WTC11 (cell line): ENCODE measurements around the gene FAM227B.

Experiments used
- ELF4 ChIP-seq: sonication (generic); formaldehyde crosslinking; IDR thresholded peaks from 2 replicates; pipeline ENCODE4 v1.8.1; 2022; ENCODE audit warnings: low read depth, mild to moderate bottlenecking, moderate library complexity, missing genetic modification reagents
- ESRRA ChIP-seq: sonication (generic); formaldehyde crosslinking; IDR thresholded peaks from 2 replicates; pipeline ENCODE4 v1.8.1; 2022; ENCODE audit warnings: mild to moderate bottlenecking, missing genetic modification reagents, borderline replicate concordance
- NFE2L1 ChIP-seq: sonication (generic); formaldehyde crosslinking; IDR thresholded peaks from 2 replicates; pipeline ENCODE4 v1.8.1; 2023; ENCODE audit warnings: missing genetic modification reagents
- NR1H2 ChIP-seq: sonication (generic); formaldehyde crosslinking; IDR thresholded peaks from 2 replicates; pipeline ENCODE4 v1.9.0; 2021; ENCODE audit warnings: mild to moderate bottlenecking, moderate library complexity, missing genetic modification reagents
- NR3C1 ChIP-seq: sonication (generic); formaldehyde crosslinking; conservative IDR thresholded peaks from 2 replicates; pipeline ENCODE4 v1.8.1; 2023; ENCODE audit warnings: low read depth, mild to moderate bottlenecking, missing genetic modification reagents
- SMAD3 ChIP-seq: sonication (generic); formaldehyde crosslinking; IDR thresholded peaks from 2 replicates; pipeline ENCODE4 v1.8.0; 2022; ENCODE audit warnings: missing genetic modification reagents, mild to moderate bottlenecking, borderline replicate concordance
- TCF7 ChIP-seq: sonication (generic); formaldehyde crosslinking; IDR thresholded peaks from 2 replicates; pipeline ENCODE4 v1.8.0; 2022; ENCODE audit warnings: mild to moderate bottlenecking, low read depth, missing genetic modification reagents, moderate library complexity
- TEAD1 ChIP-seq: sonication (generic); formaldehyde crosslinking; IDR thresholded peaks from 2 replicates; pipeline ENCODE4 v1.8.0; 2022; ENCODE audit warnings: mild to moderate bottlenecking, missing genetic modification reagents
- ZNF121 ChIP-seq: sonication (generic); formaldehyde crosslinking; IDR thresholded peaks from 2 replicates; pipeline ENCODE4 v1.8.0; 2023; ENCODE audit warnings: missing genetic modification reagents
- ZNF138 ChIP-seq: sonication (generic); formaldehyde crosslinking; conservative IDR thresholded peaks from 2 replicates; pipeline ENCODE4 v1.8.1; 2022; ENCODE audit warnings: mild to moderate bottlenecking, moderate library complexity, missing genetic modification reagents
- ZNF317 ChIP-seq: sonication (generic); formaldehyde crosslinking; IDR thresholded peaks from 2 replicates; pipeline ENCODE4 v1.8.1; 2023; ENCODE audit warnings: low read depth, mild to moderate bottlenecking, moderate library complexity, missing genetic modification reagents, borderline replicate concordance
- TF ChIP-seq, protein P1 (sequence below): sonication (generic); formaldehyde crosslinking; IDR thresholded peaks from 2 replicates; pipeline ENCODE4 v1.8.0; 2022; ENCODE audit warnings: mild to moderate bottlenecking, missing genetic modification reagents
- TF ChIP-seq, protein P2 (sequence below): fragments of 200-600 bp; IDR thresholded peaks from 2 replicates; pipeline ENCODE4 v1.8.0; 2022; ENCODE audit warnings: antibody characterized with exemption
- TF ChIP-seq, protein P3 (sequence below): sonication (generic); formaldehyde crosslinking; conservative IDR thresholded peaks from 2 replicates; pipeline ENCODE4 v1.8.1; 2022; ENCODE audit warnings: mild to moderate bottlenecking, missing genetic modification reagents

DNA sequence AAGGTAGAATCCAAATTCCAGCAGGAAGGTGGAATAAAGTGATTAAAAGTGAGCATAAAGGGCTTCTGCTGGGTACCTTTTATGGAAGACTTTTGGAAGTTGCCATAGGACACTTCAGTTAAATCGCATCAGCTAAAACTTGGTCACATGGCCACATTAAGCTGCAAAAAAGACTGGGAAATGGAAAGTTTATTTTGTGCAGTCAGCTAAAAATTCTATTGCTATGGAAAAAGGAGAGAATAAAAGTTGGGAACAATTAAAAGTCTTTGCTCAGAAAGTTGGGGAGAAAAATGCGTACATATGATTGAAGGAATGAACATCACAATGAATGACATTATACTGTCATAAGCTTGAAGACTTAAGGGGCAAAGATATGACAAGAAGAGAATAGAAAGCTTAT, 148.3 kb downstream of the FAM227B start:
- TF ChIP-seq, protein P1, sequence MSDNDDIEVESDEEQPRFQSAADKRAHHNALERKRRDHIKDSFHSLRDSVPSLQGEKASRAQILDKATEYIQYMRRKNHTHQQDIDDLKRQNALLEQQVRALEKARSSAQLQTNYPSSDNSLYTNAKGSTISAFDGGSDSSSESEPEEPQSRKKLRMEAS, result no peak
- TF ChIP-seq, protein P2, sequence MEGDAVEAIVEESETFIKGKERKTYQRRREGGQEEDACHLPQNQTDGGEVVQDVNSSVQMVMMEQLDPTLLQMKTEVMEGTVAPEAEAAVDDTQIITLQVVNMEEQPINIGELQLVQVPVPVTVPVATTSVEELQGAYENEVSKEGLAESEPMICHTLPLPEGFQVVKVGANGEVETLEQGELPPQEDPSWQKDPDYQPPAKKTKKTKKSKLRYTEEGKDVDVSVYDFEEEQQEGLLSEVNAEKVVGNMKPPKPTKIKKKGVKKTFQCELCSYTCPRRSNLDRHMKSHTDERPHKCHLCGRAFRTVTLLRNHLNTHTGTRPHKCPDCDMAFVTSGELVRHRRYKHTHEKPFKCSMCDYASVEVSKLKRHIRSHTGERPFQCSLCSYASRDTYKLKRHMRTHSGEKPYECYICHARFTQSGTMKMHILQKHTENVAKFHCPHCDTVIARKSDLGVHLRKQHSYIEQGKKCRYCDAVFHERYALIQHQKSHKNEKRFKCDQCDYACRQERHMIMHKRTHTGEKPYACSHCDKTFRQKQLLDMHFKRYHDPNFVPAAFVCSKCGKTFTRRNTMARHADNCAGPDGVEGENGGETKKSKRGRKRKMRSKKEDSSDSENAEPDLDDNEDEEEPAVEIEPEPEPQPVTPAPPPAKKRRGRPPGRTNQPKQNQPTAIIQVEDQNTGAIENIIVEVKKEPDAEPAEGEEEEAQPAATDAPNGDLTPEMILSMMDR, result no peak
- TF ChIP-seq NFE2L1 (CRISPR knock-in tag) (no peak), ZNF138 (no peak), ZNF121 (CRISPR knock-in tag) (no peak), ELF4 (CRISPR knock-in tag) (no peak), NR3C1 (CRISPR knock-in tag) (no peak), ESRRA (CRISPR knock-in tag) (no peak), SMAD3 (CRISPR knock-in tag) (no peak), TEAD1 (CRISPR knock-in tag) (no peak), TCF7 (no peak), ZNF317 (no peak), NR1H2 (CRISPR knock-in tag) (no peak)
- TF ChIP-seq, protein P3, sequence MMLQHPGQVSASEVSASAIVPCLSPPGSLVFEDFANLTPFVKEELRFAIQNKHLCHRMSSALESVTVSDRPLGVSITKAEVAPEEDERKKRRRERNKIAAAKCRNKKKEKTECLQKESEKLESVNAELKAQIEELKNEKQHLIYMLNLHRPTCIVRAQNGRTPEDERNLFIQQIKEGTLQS (CRISPR knock-in tag), result no peak
